GM21526 (cell line): Measurements from ENCODE around the gene CHAD.
A peak's percentile ranks its signal among the peaks of the same experiment; 100 is the strongest.

Experiments used
- ATAC-seq: cut with Tn5 transposase; IDR thresholded peaks from one replicate; pipeline ENCODE4 v1.9.1; 2021; ENCODE audit warnings: moderate library complexity; ENCODE audit not compliant: unreplicated experiment, low FRiP score

CHAD gene

DNA sequence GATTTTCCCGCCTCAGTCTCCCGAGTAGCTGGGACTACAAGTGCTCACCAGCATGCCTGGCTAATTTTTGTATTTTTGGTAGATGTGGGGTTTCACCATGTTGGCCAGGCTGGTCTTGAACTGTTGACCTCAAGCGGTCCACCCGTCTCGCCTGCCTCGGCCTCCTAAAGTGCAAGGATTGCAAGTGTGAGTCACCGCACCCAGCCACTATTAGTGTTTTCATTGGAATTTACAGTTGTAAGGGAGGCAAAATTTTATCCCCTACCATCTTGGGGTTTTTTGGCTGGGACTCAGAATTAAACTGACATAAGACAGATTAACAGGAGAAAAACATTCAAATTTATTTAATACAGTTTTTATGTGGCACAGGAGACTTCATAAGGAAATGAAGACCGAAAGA lies 27.2 kb upstream of the CHAD start:
- no peak for ATAC-seq

DNA sequence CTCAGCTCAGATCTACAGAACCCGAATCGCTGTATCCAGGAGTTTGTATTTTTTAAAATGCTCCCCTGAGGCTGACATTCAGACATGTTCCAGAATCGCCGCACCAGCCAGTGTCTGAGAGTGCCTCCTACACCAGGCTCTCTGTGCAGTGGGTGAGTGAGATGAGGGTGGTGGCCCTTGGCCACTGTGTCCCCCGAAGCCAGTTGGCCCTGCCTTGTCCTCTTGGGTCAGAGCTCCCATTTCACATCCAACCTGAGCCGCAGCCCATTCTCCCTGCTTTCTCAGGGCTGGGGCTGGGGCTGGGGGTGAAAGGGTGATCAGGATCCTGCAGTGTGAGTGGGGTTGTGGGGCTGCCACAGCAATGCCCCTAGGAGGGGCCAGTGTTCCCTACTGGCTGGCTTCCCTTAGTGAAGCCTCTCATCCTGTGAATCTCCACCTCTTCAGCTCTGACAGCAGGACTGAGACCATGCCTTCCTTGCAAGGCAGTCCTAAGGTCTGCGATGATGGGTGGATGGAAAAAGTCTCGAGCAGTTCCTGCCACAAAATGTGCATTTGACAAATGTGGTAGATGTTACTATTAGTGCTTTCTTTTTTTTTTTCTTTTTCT lies 26.6 kb upstream of the CHAD start:
- no peak for ATAC-seq

DNA sequence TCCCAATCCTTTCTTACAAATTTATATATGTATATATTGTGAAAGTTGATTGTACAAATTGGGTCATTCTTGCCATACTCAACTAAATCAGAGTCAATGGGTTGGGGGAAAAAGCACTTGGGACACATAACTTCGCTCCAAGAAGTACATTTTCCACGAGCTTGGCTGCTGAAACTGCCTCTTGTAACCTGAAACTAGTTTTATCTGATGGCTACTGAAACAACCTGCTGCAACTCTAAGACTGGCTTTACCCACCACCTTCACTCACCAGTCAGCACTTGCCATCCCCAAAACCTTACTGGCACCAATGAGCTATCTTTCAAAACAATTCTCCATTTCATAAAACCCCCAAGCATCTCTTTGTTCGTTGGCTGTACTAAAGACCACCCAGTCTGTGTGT lies 25.1 kb upstream of the CHAD start:
- no peak for ATAC-seq

DNA sequence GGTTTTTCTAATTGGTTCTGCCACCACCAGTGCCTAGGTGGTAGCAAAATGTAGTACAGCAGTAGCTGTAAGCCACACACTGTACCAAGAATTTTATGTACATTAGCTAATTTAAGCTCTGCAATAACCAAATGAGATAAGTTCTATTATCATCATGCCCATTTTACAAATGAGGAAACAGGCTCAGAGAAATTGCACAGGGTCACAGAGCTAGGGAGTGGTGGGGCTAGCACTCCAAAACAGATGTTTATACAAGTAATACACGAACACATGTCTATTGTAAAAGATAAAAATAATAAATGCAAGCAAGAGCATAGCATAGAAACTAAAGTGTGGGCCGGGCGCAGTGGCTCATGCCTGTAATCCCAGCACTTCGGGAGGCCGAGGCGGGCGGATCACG lies 23.5 kb upstream of the CHAD start:
- no peak for ATAC-seq

DNA sequence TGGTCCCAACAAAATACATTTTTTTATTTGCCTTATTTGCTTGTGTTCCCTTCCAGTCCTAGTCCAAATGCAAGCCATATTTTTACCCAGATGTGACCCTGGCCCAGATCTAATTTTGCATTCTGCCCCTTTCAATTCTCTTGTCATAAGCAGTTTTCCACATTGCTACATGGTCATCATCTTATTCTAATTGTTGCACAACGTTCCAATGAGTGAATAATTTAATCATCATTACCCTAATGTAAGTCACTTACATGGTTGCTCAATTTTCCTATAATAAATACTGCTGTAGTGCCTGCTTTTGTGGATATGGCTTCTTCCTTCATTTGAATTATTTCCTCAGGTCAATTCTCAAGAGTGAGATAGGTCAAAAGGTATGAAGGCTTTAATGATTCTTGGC lies 22.8 kb upstream of the CHAD start:
- ATAC-seq: no peak

DNA sequence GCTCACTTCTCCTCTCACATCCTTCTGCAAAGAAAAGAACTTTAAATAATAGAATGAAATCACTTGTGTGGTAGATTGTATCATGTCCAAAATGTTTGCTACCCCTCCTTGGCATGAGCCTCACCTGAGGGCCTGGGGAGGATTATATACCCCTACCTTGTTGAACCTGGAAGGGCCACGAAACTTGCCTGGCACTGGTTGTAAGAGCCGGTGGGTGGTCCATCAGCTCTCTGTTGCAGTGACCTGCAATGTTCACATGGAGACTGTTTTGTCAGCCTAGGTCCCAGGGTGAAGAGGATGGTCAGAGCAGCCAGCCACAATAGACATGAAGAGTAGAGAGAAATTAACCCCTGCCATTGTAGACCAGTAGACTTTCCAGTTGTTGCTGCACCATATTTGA lies 20.2 kb upstream of the CHAD start:
- no peak for ATAC-seq

DNA sequence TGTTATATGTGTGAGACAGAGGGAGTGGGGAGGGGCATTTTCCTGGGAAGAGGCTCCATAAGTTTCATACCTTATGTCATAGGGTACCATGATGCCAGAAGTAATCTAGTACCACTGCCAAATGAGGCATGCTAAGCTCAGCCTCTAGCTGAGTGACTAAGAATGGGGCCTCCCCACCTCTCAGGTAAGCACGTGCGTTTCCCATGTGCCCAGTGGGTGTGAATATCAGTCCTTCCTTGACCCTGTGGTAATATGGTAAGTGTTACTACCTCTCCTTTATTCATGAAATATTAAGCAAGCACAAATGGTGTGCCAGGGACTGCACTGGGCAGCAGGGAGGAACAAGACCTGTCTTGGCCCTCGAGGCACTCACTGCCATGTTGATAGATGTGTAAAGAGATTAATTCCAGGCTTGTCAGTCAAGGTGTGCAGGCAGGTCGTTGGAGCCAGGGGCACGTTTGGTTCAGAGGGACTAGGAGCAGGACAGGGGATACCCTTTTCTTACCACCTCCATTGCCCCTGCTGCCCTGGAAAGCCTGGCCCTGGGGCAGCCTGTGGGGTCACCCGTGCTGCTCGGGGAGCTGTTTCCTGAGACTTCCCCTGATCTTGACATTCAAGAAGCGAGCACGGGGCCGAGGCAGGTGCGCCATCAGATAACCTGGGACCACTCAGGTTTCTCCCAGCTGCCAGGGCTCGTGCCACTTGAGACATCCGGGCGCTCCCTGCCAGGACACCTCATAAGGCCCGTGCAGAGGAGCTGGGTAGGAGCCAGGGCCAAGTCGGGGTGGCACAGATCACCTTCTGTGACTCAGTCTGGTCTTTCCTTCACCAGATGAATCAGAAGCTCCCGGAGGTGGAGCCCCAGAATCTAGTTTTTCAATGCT lies 18.8 kb upstream of the CHAD start:
- ATAC-seq: no peak

DNA sequence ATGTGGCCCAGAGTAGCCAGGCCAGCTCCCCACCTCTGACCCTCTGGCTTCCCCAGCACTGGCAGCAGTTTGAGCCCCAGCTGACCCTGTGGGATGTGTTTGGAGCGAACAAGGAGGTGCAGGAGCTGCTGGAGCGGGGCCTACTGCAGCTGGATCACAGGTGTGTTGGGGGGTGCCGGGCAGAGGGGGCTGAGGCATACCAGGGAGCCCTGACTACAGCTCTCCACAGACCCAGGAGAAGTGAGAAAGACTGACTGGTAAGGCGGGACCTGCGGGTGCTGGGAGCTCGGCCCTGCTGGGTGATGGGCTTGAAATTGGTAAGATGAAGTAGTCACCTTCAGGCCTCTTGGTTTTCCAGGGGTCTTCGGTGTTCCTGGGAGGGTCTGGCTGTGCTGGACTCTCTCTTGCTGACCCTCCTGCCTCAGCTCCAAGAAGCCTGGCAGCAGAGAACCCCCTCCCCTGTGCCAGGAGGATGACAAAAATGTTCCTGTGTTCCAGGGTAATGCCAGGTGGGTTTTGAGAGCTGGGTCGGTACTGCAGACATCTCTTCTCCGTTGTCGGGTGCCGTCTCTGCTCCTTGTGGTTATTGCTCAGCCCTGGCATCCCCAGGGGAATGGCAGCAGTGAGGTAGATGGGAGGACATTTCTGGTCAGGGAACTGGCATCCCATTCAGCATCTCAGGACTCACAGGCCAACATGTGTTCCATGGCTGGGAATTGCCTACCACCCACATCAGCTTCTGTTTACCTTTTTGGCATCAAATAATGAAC lies 15.9 kb upstream of the CHAD start:
- no peak for ATAC-seq

DNA sequence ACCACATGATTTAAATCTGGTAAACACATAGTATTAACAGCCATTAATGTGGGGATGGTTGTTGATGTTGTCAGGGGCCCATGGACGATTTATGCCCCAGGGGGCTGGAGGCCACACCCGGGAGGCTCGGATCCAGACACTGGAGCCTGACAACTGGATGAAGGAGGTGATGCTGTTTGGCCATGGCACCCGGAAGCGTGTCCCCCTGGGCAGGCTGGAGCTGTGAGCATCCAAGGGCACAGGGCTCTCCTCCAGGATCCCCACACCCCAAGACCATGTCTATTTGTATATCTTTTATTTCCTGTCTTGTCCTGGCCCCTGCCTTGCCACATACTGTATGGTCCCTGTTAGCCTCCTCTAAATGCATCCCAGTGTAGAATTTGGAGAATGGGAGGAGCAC lies 14.6 kb upstream of the CHAD start:
- ATAC-seq: no peak

DNA sequence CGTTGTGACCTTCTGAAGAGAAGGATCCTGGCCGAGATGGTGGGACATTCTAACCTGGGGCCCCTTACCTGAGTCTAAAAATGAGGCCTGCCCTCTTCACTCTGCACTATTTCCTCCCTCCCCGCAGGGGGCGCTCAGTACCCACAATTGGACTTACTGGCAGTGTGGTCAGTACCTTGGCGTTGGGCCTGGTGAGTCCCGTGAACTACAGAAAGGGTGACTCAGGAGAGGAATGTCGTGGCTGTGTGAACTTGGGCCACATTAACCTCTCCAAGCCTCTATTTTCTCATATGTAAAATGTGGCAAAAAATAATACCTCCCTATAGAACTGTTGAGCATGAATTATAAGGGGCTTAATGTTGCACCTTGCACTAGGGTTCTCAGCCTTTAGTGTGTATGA lies 13.8 kb upstream of the CHAD start:
- ATAC-seq: no peak

DNA sequence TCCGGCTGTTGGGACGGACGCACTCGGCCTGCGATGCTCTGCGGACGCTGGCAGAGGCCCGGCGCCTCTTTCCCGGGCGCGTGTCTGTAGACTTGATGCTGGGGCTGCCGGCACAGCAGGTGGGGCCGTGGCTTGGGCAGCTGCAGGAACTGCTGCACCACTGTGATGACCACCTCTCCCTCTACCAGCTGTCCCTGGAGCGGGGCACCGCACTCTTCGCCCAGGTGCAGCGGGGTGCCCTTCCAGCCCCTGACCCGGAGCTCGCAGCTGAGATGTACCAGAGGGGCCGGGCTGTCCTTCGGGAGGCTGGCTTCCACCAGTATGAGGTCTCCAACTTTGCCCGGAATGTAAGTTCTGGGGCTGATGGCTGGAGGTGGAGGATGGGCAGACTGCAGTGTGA lies 13.4 kb upstream of the CHAD start:
- no peak for ATAC-seq

DNA sequence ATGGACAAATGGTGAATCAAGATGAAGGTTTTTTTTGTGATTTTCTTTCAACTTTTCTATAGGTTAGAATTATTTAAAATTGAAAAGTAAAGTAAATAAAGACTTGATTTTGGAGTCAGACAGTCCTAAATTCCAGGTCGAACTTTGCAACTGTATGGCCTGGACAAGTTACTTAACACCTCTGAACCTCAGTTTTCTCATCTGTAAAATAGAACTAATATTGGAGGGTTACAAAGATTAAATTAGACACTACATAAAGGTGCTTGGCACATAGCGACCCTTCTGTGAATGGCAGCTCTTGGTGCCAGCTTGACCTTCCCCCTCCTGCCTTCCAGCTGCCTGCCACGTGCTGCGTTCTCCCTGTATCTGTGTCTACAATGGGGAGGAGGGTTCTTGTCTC lies 13.0 kb upstream of the CHAD start:
- no peak for ATAC-seq

DNA sequence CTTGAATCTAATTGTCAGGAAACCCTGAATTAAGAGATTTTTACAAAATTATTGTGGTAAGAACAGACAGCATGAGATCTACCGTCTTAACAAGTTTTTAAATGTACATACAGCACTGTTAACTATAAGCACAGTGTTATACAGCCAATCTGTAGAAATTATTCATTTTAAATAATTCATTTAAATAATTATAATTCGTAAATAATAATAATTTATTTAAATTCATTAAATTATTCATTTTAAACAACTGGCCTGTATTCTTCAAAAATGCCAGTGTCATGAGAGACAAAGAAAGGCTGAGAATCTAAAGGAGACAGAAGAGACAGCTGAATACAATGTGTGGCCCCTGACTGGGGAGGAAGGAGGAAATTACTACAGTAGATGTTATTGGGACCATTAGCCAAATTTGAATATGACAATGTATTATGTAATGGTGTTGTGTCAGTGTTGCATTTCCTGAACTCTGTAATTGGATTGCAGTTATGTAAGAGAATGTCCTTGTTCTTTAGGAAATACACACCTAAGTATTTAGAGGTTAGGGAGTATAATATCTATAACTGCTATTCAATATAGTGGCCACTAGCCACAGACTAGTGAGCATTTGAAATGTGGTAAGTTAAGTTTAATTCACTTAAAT lies 12.3 kb upstream of the CHAD start:
- ATAC-seq: no peak

DNA sequence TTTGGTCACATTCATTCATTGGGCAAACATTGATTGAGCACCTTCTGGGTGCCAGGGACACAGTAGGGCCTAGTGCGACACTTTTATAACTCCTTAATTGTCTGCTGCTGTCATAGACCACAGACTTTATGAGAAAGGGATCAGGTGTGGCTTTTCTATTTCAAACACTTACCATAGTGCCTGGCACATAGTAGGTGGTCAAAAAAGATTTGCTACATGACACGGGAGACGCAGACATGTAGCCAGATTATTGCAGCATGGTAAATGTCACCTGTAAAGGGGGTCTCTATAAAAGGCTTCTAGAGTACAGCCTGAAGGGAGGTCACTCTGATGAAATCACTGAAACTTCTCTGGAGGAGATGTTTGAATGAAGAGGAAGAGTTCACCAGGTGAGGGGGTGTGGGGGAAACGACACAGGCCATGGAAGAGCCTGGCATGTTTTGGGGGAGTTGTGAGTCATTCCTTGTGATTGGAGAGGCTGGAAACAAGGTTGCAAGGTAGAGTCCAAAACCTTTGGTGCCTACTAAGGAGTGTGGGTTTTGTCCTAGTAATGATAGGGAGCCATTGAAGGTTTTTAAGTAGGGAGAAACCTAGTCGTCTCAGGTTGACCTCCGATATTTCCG lies 11.6 kb upstream of the CHAD start:
- no peak for ATAC-seq

DNA sequence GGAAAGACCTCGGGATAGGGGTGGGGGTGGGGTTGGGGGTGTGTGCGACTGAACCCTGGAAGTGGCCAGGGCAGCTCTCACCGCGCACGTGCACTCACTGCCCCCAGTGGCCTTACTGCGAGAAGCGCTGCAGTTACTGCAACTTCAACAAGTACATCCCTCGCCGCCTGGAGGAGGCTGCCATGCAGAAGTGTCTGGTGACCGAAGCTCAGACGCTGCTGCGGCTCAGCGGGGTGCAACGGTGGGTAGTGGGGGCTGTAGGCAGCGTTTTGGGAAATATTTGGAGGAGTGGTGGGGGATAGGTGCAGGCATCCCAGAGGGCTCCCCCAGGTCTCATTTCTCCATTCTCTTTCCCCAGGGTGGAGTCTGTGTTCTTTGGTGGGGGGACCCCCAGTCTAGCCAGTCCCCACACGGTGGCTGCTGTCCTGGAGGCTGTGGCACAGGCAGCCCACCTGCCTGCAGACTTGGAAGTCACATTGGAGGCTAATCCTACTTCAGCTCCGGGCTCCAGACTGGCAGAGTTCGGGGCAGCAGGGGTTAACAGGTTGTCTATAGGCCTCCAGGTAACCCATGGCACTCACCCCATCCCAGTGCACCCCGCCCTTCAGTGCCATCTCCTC lies 11.0 kb upstream of the CHAD start:
- no peak for ATAC-seq

DNA sequence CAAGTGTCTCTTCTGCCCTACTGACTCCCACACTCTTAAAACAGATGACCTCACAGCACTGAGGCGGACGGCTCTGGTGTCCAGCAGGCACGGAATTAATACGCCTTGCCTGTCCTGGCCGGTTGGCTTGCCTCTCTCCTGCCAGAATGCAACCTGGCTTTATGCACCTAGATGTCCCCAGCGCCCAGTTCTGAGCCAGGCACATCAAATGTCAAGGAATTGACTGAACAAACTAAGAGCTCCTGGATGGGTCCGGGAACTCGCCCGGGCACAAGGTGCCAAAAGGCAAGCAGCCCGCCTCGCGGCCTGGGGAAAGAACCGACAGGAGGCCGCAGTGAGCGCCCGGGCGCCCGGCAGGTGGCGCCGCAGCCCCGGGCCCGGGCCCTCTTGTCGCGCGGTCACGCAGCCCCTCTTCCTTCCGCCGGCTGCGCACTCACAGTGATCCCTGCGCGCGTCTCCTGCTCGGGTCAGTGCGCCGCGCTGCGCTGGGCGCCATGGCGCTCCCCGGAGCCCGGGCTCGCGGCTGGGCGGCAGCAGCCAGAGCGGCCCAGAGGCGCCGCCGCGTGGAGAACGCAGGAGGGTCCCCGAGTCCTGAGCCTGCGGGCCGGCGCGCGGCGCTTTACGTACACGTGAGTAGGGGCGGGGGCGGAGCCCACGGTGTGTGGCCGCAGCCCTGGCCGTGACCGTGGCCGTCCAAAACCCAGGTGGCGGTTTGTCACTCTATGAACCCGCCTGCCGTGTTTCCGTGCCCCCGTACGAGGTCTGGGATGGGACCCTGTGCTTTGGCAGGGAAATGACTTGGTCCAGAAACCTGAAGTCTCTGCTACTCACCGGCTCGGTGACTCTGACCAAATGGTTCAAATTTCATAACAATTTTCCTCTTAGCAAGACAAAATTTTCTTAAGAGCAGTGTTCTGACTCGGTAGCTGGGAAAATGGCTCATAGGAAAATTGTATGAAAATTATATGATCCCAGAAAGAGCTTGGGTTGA lies 10.0 kb upstream of the CHAD start, which contains the start of gene RSAD1:
Gene RSAD1, plus strand, starts transcription at position 470 of the 991 bp plus-strand sequence. Its CDS starts 25 bp downstream, at position 495.
- ATAC-seq: peak; percentile 85

DNA sequence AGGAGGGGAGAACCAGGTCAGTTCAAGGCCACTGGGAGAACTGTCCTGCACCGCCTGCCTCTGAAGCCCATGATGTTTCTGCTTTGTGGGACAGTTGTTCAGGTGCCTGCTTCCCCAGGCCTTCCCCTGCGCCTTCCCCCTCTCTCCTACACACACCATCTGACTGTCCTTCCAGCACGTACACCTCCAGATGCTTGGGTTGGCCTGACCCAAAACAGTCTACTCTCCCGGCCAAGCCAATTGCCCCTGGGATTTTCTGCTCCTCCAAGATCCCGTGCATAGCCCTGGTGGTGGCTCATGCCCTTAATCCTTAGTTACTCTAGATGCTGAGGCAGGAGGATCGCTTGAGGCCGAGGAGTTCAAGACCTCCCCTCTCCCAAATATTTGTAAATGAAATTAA lies 9.3 kb upstream of the CHAD start:
- no peak for ATAC-seq

DNA sequence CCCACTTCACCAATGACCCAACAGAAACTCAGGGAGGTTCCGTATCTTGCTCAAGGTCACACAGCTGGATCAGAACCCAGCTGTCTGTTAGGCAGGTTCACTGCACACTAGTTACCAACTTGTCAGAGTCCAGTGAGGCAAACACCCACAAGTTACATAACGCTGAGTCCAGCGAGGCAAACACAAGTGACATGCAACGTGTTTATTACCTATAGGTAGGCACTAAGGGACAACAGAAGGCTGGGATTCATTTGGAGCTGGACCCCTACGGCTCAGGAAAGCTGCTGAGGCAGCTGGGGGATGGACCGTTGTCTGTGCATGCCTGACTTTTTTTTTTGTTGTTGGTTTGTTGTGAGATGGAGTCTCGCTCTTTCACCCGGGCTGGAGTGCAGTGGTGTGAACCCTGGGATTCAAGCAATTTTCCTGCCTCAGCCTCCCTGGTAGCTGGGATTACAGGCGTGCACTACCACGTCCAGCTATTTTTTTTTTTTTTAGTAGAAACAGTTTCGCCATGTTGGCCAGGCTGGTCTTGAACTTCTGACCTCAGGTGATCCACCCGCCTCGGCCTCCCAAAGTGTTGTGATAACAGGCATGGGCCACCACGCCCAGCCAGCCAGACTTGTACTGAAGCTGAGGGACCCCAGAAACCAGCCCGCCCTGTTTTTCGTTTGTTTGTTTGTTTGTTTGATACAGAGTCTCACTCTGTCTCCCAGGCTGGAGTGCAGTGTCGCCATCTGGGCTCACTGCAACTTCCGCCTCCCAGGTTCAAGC lies 8.1 kb upstream of the CHAD start:
- ATAC-seq: no peak
